GM19238 (cell line): ENCODE measurements around the gene MGAT5.

ENCODE experiments used
- DNase-seq: peaks from one replicate; pipeline ENCODE4 v3.0.0; 2011; ENCODE audit warnings: low spot score; ENCODE audit not compliant: insufficient read length

MGAT5 gene

DNA sequence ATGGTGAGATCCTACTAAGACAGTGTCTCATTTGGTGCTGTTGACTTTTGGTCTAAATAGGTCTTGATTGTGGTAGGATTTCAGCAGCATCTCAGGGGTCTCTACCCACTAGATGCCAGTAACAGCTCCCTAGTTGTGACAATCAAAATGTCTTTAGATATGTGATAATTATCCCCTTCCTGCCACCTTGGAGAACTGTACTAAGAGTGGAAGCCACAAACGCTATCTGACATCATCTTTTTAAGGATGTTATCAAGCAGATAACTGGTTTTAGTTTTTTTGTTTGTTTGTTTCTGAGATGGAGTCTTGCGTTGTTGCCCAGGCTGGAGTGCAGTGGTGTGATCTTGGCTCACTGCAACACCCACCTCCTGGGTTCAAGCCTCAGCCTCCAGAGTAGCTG is 3.1 kb downstream of the MGAT5 start:
- no peak for DNase-seq

DNA sequence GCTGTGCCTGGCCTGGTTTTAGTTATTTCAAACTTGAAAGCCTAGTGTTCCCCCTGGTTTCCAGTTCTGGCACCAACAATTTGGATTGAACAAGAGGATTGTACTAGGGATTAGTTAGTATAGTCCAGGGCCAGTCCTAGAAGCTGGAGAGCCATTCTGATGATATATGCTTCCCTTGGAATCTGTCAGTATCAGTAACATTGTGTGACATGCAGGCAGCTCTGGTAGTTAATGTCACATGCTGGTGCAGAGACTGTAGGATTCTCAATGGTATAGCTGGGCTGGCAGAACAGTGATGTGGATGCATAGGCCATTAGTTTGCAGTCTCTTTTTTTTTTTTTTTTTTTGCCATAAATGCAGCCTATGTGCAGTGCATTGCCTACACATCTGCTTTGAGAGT is 3.6 kb downstream of the MGAT5 start:
- no peak for DNase-seq

DNA sequence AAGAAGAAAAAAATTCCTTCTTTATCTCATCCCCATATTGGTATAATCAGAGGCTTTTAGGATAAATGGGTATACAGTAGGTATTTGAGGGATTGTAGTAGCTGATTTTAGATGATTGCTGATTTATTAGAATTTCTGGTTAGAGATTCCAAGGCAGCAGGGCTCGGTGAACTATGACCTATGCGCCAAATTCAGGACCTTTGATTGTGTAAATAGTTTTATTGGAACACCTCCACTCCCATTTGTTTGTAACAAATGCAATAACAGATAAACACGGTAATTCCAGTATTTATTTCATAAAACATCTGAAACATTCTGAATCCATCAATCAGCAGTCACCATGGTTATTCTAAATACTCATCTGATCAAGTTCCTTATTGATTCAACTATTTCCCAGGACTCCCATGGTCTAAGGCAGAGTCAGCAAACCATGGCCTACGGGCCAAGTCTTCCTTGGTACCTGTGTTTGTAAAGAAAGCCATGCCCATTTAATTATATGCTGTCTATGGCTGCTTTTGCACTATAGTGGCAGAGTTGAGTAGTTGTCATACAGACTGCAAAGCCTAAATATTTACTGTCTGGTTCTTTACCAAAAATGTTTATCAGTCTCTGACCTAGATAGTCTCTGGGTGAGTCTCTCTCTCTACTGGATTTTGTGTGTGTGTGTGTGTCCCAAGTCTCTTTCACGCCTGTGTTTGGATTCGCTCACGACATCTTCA is 4.3 kb downstream of the MGAT5 start:
- no peak for DNase-seq

DNA sequence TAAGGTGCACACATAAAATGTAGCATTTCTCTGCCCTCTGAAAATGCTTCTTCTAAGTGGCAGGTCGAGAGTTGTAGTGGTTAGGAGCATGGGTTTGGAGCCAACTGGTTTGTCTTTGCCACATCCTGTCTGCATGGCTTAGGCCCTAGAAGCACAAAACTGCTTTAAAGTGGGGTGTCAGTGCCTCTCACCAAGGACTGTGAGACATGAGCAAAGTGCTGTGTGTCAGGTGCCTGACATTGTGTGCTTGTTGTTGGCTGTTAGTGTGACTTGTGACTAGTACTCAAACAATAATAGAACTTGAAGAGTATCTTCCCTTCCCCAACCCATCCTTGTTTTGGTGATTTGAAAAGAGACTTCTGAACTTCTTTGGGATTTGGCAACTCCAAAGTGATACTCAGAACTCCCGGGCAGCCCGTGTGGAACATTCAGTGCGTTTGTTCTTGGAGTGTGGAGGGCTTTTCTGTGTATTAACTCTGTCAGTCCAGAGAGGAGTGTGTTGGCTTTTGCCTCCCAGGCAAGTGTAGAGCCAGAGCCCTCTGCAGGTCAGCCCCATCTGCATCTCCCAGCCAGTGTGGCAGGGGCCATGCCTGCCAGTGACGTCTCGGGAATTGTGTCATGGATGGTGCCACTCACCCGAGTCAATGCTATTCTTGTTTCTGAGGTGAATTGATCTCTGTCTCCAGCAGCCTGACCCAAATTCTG is 5.0 kb downstream of the MGAT5 start:
- DNase-seq: no peak

DNA sequence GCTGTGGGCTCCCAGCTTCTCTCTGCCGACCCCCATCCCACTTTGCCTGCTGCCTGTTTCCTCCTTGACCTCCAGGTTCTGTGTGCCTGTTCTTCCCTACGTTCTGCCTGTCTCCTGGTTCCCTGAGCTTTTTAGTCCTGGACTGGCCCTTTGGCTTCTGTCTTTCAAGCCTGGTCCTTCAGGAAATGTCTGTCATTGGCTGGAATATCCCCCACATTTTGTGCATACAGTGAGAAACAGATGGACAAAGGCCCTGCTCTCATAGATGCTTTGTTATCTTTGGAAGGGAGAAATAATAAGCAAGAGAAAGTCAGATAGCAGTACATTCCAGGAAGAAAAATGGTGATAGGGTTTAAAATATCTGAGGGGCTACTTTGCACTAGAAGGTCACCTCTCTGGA is 5.7 kb downstream of the MGAT5 start:
- DNase-seq: no peak

DNA sequence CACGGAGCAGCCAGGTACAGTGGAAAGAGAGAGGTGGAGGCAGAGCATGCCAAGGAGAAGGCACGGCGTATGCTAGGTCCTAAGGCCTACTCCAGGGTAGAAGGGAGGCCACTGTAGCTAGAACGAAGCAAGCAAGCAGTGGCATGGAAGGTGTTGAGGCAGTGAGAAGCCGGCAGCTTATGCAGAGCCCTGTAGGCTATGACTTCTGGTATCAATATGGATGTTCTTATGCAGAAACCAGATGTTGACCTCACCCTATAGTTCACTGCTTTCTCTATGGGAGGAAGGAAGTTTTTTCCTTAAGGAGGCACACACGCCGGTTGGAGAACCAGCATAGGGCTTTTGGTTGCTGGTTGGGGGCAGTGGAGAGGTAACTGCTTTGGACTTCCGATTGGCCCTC is 6.1 kb downstream of the MGAT5 start:
- DNase-seq: no peak

DNA sequence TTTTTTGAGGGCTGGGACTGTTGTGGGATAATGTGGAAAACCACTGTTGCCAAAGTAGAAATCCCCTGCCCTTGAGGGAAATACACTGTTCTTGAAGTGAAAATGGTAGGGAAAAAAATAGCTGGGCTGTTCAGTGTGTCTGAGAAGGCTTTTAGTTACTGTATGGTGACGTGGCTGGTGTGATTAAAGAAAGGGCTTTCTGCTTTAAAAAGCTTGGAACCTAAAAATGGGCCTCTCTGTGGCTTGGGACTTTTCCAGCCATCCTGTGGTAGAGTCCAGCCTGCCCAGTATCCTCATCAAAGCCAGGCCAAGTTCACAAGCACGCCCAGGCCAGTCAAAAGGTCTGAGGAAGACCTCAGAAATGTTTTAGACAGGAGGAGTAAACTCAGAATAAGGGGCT is 6.8 kb downstream of the MGAT5 start:
- no peak for DNase-seq

DNA sequence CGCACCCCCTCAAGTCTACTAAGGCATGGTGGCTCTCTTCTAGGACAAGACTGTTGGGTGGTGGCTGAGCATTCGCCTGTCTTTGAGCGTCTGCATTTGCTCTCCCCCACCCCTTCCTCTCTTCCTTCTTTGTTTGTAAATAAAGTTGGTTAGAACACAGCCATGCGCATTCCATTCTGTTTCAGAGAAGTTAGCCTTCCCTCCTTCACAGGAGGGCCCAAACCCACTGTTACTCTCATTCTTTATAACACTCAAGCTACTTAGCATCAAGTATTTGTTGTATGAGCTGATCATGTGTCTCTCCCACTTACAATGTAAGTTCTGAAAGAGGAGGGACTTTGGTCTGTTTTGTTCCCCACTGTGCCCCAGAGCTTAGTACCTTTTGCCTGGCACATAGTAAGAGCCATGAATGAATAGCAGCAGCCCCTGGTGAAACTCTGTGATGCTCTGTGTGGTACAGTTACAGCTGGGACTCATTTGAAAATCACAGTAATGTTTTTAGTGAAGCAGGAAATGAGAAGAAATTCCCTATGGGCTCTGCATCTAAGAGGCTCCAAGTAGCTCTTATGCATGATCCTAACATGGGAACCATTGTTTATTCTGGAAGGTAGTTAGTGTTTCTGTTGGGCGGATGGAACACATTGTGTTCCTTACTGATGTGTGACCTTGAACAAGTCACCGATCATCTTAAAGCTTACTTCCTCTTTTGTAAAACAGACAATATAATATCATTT is 7.7 kb downstream of the MGAT5 start:
- DNase-seq: no peak

DNA sequence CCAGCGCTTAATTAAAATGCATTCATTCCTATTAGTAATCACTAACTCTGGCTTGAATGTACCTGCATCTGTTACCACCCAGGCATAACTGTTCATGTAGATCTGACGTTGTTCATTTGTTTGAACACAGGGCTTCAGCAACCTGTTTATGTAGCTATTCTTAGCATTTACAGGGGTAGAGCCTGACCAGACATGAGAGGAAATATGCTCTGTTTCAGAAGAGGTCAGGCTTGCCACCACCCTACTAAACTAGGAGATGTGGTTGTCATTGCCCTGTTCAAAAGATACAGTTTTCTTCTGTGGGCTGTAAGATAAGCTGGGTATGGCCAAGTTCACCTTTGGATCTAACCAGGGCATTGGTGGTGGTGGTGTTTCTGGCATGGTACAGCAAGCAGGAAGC is 8.8 kb downstream of the MGAT5 start:
- DNase-seq: no peak

DNA sequence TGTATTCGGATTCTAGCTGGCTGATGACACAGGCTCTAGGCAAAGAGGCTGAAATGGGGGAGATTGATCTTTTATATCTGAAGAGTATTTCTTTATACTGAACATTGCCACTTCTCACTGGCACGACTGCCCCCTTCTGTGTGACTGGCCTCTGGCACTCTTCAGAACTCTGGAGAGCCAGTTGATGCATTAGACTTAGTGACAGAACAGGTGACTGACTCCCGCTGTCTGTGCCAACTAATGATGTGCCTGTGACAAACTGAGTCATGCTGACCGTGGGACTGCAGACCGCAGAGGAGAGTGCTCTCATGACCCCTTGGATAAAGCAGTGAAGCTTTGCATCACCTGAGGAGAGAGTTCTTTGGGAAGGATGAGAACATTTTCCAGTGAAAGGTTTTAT is 14.4 kb downstream of the MGAT5 start:
- no peak for DNase-seq

DNA sequence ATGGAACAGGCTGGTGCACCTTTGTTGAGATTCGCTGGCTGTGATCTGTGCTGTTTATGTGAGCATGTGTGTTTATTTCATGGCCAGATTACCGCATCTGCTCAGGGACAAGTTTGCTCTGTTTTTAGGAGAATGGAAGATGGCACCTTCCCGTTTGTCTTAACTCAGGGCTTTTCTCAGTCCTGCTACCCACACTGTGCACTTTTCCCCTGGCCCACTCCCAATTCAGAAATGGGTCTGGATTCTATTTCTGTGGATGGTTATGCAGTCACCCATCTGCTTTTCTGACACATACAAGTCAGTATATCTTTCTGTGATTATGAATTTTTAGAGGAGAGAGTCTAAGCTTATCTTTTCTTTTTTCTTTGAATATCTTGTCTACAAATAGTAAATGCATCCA is 15.4 kb downstream of the MGAT5 start:
- DNase-seq: no peak

DNA sequence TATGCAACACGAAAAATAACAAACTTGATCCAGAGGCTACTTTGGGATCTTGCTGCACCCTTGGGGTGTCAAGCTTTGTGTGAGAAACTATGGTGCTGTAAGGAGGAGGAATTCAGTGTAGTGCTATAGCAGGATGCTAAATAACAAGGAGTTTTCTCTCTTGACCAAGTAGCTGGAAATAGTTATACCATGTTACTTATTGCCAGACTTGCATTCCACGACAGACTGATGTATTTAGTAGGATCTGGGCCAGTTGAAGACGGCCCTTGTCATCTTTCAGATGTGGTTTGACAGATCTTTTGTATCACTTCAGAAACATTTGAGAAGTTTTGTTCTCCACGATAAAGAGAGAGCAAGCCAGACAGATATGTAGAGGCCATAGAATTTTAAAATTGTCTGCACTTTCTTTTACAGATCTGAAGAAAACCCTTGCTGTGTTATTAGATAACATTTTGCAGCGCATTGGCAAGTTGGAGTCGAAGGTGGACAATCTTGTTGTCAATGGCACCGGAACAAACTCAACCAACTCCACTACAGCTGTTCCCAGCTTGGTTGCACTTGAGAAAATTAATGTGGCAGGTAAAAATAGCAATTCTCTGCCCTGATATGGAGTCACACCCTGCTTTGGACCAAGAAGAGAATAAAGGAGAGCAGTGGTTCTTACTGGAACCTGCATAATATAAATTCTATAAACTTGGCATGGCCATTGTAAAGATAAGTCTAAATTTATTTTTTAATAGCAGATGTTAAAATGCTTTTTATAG is 16.3 kb downstream of the MGAT5 start:
- no peak for DNase-seq

DNA sequence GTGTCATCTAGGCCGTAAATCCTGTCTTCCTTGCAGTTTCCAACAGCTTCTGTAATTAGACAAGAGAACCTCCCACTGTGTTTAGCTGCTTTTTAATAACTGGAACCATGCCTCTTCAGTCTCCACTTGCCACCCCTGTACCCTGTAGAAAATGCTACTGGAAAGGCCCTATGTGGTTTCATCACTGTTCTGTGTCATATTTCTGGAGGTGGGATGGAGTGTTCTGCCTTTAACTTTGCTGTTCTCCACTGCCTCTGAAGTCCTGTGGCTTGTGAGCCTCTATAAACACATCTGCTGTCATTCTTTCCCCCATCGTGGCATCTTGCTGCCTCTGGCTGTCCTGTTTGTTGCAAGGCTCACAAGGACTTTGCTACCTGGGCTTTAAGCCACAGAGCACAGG is 17.9 kb downstream of the MGAT5 start:
- no peak for DNase-seq

DNA sequence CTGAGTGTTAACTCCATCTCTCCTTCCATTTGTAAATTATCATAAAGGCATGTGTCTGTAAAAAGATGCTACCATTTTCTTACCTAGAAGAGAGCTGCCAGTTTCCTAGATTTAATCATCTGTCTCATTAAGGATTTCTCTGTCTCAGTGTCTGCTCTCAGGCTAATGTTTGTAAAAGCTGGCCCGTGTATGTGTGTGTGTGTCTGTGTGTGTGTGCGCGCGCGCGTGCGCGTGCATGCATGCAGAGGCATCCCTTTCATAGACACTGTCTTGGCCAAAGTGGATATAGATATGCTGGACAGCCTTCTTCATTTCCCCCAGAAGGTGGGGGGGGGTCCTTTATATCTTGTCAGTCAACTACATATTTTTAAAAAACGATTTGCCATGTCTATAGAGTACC is 18.9 kb downstream of the MGAT5 start:
- DNase-seq: no peak

DNA sequence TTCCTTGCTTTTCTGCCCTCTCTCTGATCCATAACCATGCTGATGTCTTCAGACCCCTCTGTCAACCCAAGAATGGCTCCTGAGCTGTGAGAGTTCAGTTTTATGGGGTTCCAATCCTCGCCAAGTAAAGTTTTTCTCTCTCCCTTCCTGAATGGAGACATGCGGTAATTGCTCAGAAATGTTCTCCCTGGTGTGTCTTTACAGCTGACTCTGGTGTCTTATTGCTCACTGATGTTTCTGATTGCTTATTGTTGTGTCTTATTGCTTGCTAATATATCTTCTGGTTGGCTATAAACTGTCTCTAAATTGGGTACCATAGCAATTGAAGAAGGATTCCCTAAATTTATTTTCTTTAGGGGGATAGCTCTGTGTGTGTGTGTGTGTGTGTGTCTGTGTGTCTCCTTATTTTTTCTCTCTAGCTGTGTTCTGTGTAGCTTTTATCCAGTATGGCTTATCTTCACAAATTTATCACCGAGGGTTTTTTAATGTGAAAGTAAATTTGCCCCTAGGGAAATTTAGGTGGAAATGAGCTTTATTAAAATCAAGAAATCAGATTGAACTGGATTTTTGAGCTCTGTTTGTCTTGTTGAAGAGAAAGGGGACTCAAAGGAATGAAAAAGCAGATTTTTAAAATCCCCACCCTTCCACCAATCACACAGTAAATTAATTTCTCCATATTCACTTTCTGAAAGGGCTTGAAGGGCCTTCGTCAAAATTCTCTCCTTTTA is 19.5 kb downstream of the MGAT5 start:
- no peak for DNase-seq

DNA sequence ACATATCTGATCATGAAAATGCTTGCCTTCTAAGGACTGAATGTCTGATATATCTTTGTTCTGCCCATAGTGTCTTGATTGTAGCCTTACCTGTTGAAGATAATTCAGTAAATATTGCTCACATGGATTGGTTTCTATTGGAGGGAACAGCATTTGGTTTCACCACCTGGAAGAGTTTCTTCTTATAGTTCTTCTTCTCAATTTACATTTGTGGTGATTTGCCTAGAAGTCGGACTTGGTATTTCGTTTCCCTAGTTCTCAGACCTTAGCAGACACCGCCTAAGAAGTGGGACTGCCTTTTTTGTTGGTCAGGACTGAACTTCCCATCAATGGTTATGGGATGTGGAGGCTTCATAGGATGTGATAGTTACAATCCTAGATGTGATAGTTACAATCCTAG is 20.2 kb downstream of the MGAT5 start:
- no peak for DNase-seq

DNA sequence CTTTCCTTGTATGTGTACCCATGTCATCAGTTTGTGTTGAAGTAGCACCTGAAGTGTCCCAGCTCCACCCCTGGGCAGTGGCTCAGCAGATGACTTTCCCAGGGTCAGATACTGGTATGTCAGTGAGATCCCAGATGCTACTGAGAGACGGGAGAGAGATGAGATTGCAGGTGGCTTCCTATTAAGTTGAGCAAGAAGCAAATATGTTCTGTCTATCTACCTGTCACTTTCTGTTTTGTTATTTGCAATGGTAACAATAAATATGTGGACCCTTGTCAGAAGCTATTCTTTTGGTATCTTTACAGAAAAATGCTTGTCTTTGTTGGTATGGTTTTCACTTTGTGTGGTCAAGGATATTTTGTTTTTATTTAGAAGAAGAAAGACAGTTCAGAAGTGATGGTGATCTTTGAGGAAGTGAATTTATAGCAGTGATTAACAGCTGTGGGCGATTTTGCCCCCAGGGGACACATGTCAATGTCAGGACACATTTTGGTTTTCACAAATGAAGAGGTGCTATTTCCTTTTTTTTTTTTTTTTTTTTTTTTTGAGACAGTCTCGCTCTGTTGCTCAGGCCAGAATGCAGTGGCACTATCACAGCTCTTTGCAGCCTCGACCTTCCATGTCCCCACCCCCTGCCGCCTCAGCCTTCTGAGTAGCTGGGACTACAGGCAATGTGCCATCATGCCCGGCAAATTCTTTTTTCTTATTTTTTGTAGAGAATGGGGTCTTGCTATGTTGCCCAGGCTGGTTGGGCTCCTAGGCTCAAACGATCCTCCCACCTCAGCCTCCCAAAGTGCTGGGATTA is 21.4 kb downstream of the MGAT5 start:
- DNase-seq: no peak

DNA sequence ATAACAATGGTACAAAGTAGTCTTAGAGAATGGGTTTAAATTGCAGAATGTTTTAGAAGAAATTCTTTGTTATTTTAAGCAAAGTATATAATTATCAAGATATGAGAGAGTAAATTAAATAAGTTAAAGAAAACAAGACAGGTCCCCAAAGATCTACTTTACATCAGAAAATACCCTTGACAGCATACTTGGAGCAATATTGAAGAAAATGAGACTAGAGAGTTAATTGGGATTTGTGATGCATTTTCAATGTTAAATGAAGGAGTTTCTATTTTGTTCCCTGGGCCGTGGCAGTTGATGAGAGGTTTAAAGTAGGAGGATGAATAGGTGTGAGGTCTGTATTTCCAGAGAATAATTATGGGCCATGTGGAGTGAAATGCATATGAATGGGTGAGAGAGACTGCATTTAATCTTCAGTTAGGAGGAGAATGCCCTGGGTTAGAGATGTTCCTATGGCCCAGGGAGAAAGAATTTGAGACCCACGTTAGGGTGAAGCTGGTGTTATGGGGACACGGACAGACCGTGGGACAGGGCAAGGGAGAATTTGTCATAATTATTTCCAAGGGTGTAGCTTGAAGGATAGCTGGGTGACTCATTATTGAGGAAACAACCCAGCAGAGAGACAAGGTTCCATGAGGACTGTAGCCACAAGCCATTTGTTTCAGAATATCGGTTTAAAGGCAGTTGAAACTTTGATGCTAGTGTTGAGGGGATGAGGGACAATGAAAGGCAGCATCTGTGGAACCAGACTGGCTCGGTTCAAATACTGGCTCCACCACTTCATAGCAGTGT is 22.7 kb downstream of the MGAT5 start:
- no peak for DNase-seq

DNA sequence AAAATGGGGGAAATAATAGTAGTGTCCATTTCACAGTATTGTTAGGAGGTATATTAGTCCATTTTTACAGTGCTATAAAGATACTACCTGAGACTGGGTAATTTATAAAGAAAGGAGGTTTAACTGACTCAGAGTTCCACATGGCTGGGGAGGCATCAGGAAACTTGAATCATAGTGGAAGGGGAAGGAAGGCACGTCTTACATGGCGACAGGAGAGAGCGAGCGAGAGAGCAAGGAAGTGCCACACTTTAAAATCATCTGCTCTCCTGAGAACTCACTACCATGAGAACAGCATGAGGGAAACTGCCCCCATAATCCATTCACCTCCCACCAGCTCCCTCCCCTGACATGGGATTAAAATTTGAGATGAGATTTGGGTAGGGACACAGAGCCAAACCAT is 23.4 kb downstream of the MGAT5 start:
- no peak for DNase-seq

DNA sequence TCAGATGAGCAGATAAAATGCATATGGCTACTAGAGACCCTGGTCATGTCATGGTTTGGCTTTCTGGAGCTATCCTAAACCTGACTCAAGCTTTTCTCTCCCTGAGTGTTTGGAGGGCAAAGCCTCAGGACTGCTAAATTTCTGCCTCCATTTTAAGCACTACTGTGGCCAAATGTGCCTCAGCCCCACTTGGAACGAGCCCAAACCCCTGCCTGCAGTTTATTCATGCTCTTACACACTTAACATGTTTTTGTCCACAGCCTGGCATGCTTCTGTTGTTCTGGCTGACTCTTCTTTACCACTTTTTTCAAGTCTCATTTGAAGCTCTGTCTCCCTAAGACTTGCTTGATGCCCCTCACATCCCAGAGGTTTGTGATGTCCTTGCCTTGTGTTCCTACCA is 24.7 kb downstream of the MGAT5 start:
- DNase-seq: no peak
